Suppressor macrophage (primary cell): ENCODE data around the gene NBPF3.
"Not testable (repeated sequence)": the region's sequence is repeated elsewhere in the genome, so short reads cannot be mapped to it uniquely, and the experiment has no call there.

Experiments used
- DNase-seq, 4 experiments: peaks; one replicate each; pipeline ENCODE4 v3.0.0-alpha.2; 2020 to 2022
- total RNA-seq, 17 experiments: gene quantifications; one replicate each; lab custom pipeline; 2026; ENCODE audit warnings: mixed read lengths in 6 of 17, inconsistent platforms in 3 of 17; lab: John Stamatoyannopoulos, UW

Gene NBPF3, protein sequence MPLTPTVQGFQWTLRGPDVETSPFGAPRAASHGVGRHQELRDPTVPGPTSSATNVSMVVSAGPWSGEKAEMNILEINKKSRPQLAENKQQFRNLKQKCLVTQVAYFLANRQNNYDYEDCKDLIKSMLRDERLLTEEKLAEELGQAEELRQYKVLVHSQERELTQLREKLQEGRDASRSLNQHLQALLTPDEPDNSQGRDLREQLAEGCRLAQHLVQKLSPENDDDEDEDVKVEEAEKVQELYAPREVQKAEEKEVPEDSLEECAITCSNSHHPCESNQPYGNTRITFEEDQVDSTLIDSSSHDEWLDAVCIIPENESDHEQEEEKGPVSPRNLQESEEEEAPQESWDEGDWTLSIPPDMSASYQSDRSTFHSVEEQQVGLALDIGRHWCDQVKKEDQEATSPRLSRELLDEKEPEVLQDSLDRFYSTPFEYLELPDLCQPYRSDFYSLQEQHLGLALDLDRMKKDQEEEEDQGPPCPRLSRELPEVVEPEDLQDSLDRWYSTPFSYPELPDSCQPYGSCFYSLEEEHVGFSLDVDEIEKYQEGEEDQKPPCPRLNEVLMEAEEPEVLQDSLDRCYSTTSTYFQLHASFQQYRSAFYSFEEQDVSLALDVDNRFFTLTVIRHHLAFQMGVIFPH
- total RNA-seq = 0.55 to 9.5 (median 2.8) reads per million in 17 experiments

DNA sequence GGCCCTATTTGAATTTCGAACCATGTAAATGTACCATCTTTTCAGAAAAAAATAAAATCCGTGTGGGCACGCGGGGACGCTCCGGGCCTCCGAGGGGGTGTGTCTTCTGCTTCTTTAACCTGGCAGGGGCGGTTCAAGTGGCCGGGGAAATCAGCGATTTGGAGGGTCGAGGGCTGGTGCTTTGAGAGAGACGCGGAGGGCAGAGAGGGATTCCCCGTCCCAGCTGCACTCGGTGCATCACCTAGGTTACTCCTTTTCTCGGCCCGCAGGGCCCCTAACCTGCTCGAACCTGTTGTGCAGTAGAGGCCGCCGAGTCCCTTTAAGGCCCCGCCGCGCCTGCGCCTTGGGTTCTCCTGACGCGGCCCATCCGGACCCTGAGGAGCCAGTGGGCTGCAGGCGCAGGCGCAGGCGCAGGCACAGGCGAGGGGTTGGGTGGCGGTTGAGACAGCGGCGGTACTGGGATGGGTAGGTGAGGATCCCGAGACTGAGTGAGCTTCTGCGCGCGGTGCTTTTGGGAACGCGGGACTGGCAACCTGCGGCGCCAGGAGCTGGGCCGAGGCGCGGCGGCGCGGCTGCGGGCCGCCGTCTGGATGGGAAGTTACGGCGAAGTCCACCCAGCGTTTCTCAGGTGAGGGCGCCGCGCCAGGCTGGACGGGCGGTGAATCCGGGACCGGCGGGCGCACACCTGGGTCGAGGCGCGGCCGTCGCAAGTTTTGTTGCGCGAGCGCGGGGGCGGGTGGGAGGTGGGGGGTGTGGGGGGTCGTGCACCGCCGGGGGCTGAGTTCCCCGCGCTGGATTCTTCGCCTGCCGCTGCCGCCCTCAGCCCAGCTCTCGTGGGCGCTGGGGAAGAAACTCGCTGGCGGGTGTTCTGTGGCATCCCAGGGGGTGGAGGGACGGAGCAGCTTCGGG lies at the start of gene NBPF3:
Gene NBPF3, plus strand, starts transcription at position 417 of the 909 bp plus-strand sequence. CDS start 4,950 bp downstream, outside the sequence.
- peak; percentile 82 to 97 (median 85) for DNase-seq

DNA sequence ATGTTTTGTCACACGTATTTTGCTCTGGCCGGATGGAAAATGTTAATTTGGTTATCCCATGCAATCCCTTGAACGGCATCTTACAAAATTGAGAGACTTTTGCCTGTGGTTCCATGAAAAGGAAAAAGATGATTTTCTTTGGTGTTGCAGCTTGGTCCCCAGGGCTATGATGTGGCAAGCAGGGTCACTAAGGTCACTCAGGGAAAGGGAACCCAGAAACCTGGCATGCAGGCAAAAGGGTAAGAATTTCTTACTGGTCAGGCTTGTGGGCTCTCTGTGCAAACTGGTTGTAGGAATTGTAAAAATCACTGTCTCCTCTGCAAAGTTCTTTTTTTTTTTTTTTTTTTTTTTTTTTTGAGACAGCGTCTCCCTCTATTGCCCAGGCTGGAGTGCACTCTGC lies 48.4 kb upstream of the NBPF3 start:
- DNase-seq = peak in 2 of 4 experiments; percentile 8 to 14

DNA sequence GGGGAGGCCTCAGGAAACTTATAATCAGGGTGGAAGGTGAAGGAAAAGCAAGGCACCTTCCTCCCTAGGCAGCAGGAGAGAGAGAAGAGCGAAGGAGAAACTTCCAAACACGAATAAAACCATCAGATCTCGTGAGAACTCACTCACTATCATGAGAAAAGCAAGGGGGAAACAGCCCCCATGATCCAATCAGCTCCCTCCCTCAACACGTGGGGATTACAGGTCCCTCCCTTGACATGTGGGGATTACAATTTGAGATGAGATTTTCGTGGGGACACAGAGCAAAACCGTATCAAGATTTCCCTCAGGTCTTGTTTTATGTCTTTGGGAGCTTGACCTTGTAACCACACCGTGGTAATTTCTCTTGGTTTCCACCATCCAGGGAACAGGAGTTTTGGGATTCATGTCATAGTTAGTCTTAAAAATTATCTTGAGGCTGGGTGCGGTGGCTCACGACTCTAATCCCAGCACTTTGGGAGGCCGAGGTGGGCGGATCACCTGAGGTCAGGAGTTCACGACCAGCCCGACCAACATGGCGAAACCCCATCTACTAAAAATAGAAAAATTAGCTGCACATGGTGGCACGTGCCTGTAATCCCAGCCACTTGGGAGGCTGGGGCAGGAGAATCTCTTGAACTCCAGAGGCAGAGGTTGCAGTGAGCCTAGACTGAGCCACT lies 47.2 kb upstream of the NBPF3 start:
- DNase-seq = no peak

DNA sequence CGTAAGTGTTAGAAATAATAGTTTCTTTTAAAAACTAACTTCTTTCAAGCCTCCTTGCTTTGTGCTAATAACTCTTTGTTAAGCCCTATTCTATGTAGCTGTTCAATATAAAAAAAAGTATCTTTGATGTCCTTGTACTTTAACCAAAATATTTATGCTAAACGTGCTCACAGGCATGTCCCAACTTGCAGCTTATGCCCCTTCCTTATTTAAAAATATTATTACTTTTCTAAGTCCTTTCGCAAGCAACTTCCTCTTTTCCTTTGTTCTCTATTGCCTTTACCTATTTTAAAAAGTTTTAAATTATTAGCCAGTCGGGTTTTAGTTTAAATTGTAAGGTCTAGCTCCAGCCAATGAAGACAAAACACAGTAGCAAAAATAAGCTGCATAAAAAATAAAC lies 43.4 kb upstream of the NBPF3 start:
- DNase-seq = peak in 2 of 4 experiments; percentile 23 to 40

DNA sequence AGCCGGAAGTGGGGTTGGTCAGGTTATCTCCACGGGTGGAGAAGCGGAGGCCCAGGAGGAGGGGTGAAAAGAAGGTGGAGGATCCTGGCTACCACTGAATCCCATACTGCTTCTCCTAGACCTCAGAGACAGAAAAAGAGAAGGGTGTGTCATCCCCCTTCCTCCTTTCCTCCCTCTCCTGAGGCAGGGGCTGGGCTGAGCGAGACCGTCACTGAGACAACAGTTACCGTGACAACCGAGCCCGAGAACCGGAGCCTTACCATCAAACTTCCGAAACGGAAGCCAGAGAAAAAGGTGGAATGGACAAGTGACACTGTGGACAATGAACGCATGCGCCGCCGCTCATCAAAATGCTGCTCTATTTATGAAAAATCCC lies 42.1 kb upstream of the NBPF3 start:
- peak in 2 of 4 experiments; percentile 11 to 13 for DNase-seq

DNA sequence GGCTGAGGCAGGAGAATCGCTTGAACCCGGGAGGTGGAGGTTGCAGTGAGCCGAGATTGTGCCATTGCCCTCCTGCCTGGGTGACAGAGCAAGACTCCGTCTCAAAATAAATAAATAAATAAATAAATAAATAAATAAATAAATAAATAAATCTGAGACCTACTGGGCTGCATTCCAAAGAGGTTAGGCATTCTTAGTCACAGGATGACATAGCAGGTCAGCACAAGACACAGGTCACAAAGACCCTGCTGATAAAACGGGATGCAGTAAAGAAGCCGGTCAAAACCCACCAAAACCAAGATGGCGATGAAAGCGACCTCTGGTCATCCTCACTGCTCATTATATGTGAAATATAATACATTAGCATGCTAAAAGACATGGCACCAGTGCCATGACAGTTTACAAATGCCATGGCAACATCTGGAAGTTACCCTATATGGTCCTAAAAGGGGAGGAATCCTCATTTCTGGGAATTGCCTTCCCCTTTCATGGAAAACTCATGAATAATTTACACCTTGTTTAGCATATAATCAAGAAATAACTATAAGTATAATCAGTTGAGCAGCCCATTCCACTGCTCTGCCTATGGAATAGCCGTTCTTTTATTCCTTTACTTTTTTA lies 38.1 kb upstream of the NBPF3 start:
- not testable (repeated sequence) for DNase-seq

DNA sequence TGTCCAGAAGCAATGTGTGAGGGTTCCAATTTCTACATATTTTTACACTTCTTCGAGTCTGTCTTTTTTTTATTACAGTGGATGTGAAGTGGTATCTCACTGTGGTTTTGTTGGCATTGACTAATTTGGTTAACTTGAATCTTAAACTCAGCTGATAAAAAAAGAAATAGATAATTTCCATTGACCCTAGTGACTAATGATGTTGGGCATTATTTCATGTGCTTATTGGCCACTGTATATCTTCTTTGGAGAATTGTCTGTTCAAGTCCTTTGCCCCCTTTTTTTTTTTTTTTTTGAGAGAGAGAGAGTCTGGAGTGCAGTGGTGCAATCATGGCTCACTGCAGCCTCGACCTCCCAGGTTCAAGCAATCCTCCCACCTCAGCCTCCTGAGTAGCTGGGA lies 33.3 kb upstream of the NBPF3 start:
- no peak for DNase-seq

DNA sequence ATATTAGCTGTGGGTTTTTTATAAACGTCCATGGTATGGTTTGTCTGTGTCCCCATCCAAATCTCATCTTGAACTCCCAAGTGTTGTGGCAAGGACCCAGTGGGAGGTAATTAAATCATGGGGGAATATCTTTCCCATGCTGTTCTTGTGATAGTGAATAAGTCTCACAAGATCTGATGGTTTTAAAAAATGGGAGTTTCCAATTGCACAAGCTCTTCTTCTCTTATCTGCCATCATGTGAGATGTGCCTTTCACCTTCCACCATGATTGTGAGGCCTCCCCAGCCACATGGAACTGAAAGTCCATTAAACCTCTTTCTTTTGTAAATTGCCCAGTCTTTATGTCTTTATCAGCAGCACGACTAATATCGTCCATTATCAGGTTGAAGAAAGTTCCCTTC lies 30.0 kb upstream of the NBPF3 start:
- peak; percentile 21 to 73 (median 40) for DNase-seq

DNA sequence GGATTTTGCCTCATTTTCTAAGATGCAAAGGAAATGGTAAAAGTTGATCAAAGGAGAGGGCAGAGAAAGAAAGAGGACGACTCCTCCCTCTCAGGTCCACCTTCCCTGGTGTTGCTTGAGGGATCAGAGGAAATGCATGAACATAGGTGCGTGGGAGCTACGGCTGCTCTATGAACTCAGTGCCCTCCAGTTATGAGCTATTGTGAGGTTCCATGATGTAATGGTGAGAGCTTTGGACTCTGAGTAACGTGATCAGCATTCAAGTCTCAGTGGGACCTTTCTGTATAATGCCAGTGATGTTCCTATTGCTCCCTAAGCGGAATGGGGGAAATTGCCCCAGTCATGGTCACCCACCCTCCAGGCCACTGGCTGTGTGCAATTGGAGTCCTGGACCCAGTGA lies 25.9 kb upstream of the NBPF3 start:
- no peak for DNase-seq

DNA sequence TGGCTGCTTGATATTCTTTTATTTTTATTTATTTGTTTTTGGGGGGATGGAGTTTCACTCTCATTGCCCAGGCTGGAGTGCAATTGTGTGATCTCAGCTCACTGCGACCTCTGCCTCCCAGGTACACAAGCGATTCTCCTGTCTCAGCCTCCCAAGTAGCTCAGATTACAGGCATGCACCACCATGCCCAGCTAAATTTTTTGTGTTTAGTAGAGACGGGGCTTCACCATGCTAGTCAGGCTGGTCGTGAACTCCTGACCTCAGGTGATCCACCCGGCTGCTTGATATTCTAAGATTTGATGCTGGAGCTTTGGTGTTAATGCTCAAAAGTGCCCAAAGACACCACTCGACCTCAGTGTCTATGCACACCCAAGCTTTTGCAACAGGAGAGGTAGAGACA lies 19.6 kb upstream of the NBPF3 start:
- DNase-seq = not testable (repeated sequence)

DNA sequence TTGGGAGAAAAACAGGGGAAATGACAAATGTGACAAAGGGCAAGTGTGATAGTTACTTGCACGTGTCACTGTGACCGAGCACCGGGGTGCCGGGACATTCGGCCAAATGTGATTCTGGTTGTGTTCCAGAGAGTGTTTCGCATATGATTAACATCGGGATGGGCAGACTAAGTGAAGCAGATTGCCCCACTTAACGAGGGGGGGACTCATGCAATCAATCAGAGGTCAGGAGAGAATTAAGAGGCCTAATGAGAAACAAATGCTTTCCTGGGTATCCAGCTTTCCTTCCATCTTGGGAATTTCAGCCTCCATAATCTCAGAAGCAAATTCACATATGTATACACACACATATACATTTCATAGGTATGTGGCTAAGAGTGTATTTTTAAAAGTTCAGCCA lies 18.6 kb upstream of the NBPF3 start:
- DNase-seq = not testable (repeated sequence)

DNA sequence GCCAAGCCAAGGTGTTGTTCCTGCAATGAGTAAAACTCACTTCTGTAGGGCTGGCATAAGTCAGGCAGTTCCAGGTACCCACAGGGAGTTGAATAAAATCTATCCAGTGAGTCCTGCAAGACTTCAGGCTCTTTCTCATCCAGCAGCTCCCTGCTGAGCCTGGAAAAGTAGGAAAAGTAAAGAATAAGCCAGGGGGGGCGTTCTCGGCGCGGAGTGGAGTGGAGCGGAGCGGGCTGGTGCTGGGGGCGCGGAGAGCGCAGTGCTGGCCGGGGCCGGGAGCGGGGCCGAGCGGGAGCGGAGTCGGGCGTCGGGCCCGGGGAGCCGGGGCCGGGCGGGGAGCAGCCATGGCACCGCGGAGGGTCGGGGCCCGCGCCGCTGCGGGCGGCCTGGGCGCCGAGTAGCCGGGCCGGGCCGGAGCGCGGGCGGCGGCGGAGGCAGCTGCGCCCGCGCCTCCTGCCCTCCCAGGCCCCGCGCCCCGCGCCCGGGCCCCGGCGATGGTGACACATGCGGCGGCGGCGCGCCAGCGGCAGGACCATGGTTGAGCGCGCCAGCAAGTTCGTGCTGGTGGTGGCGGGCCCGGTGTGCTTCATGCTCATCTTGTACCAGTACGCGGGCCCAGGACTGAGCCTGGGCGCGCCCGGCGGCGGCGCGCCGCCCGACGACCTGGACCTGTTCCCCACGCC lies 12.0 kb upstream of the NBPF3 start:
- peak in 1 of 4 experiments; percentile 5 for DNase-seq

DNA sequence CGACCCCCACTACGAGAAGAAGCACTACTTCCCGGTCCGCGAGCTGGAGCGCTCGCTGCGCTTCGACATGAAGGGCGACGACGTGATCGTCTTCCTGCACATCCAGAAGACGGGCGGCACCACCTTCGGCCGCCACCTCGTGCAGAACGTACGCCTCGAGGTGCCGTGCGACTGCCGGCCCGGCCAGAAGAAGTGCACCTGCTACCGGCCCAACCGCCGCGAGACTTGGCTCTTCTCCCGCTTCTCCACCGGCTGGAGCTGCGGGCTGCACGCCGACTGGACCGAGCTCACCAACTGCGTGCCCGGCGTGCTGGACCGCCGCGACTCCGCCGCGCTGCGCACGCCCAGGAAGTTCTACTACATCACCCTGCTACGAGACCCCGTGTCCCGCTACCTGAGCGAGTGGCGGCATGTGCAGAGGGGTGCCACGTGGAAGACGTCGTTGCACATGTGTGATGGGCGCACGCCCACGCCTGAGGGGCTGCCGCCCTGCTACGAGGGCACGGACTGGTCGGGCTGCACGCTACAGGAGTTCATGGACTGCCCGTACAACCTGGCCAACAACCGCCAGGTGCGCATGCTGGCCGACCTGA lies 11.4 kb upstream of the NBPF3 start:
- not testable (repeated sequence) for DNase-seq

DNA sequence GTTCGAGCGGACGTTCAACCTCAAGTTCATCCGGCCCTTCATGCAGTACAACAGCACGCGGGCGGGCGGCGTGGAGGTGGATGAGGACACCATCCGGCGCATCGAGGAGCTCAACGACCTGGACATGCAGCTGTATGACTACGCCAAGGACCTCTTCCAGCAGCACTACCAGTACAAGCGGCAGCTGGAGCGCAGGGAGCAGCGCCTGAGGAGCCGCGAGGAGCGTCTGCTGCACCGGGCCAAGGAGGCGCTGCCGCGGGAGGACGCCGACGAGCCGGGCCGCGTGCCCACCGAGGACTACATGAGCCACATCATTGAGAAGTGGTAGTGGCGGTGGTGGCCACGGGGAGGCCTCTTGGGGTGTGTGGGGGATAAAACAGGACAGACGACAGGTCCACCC lies 10.7 kb upstream of the NBPF3 start:
- DNase-seq = not testable (repeated sequence)

DNA sequence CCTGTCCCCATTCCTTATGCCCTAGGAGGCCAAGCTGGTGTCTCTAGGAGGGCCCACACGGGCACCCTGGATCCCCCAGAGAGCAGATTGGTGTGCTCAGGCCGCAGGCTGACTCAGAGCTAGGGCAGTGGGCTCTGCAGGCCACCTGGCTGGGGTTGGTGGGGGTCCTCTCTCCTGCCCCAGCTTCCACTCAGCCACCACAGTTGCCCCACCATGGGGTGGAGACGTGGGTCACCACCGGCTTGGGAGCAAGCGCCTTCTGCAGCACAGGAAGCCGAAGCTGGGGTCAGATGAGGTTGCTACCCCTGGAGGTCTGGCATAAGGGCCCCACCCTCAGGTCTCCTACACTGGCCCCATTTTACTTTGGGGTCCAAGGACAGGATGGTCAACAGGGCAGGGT lies 9.1 kb upstream of the NBPF3 start:
- DNase-seq = not testable (repeated sequence)

DNA sequence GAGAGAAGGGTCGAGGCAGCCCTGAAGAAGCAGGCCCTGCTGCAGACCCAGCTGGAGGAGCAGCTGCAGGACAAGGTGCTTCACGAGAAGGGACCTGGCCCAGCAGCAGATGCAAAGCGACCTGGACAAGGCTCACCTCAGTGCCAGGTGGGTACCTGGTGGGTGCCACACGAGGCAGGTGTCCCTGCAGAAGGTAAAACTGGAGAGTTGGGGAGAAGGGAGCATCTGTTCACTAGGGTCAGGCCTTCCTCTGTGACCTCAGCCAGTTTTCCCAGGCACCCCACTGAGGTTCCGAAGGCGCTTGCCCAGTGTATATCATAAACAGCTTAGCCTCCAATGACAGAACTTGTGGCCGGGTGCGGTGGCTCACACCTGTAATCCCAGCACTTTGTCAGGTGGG lies 5.5 kb upstream of the NBPF3 start:
- DNase-seq = no peak

DNA sequence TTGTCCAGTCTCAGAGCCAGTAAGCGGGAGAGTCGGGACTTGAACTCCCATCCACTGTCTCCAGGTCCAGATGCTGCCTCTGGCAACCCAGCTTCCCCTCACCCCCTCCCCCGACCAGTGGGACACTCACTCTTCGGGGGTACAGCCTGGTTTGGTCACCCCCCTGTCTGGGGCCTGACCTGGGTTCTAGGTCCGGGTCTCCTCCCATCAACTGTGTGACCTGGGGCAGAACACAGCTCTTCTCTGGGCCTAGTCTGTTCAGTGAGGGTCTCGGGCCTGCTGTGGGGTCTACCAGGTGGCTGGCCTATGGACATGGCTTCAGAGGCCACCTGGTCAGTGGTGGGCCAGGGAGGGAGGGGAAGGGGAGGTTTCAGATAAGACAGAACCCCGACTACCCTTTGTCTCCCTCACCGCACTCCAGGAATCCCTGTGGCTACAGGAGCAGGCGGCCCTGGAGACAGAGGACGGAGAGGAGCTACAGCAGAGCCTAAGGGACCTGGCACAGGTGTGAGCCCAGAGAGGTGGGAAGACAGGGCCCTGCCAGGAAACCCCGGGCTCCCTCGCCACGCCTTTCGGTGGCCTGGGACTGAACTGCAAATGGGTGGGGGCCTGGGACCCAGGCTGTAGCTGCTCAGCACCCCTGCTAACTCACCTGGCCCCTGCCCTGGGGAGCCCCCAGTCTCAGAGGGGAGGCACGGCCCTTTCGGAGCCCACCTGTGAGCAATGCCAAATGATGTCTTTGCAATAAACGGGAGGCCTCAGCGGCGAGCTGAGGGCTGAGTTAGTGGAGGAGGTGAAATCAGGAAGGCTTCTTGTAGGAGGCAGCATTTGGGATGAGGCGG lies 4.1 kb upstream of the NBPF3 start:
- DNase-seq = no peak

DNA sequence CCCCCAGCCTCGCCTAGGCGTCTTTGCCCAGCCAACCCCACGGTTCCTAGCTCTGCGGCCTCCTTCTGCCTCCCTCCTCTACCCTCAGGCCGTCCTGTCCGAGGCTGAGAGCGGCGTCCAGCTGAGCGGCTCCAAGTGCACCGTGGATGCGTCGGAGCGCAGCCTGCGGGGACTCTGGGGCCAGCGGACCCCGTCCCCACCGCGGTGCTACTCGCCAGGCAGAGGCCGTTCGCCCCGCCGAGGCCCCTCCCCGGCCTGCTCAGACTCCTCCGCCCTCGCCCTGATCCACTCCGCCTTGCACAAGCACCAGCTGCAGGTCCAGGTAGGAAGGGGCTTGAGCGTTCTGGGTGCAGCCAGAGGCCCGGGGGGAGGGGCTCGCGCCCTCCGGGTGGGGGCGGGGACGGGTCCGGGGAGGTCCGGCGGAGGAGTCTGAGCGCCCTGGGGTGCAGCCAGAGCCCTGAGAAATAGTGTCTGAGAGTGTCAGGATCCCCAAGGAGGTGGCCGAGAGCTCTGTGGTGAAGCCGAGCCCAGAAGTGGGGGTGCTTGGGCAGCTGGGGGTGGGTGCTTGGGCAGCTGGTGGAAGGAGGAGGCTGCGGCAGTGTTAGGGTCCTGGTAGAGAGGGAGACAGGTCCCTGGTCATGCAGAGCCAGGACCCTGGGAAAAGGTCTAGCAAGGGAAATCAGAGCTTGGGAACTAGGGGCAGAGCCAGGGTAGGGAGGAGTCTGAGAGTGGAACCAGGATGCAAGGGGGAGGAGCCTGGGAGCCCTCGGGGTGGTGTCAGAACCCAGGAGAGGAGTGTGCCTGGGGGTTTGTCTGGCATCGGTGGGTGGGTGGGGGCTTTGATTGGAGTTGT lies 3.2 kb upstream of the NBPF3 start:
- DNase-seq = no peak

DNA sequence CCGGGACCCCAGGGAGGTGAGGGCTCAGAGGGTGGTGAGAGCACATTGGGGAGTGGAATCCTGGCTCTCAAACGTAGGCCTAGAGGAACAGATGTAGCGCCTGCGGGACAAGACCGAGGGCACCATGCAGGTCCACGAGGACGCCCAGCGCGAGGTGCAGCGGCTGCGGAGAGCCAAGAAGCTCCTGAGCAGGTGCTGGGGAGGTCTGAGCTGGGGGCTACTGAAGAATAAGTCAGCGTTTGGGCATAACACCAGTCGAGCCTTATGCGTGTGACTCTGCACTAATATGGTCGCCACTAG lies 2.6 kb upstream of the NBPF3 start:
- DNase-seq = no peak
